HepG2 (cell line): Measurements from ENCODE around the gene SYNE1. TPM values are rescaled to one million over a fixed set of nuclear protein-coding genes. Genes with fewer than 3 reads are reported as not detected.

ENCODE experiments used
- ADNP ChIP-seq: sonication (generic); formaldehyde crosslinking; IDR thresholded peaks from 2 replicates; pipeline ENCODE4 v1.4.0; 2020; ENCODE audit warnings: missing genetic modification reagents
- HHEX ChIP-seq: IDR thresholded peaks from 2 replicates; pipeline ENCODE4 v1.6.1; 2016; ENCODE audit warnings: control low read depth
- KDM5B ChIP-seq: sonication (generic); formaldehyde crosslinking; IDR thresholded peaks from 2 replicates; pipeline ENCODE4 v1.4.0; 2020; ENCODE audit warnings: missing genetic modification reagents, mild to moderate bottlenecking, borderline replicate concordance
- MTA3 ChIP-seq: sonication (generic); formaldehyde crosslinking; IDR thresholded peaks from 2 replicates; pipeline ENCODE4 v1.4.0; 2020; ENCODE audit warnings: missing genetic modification reagents
- ONECUT2 ChIP-seq: sonication (generic); formaldehyde crosslinking; IDR thresholded peaks from 2 replicates; pipeline ENCODE4 v1.4.0; 2020; ENCODE audit warnings: missing genetic modification reagents
- RAD21 ChIP-seq: fragments of 450-650 bp; formaldehyde crosslinking; IDR thresholded peaks from 2 replicates; pipeline ENCODE4 v1.5.0; 2020; ENCODE audit warnings: mild to moderate bottlenecking
- RBM39 ChIP-seq: fragments of 200-400 bp; formaldehyde crosslinking; IDR thresholded peaks from one replicate; pipeline ENCODE4 v1.6.1; 2018; ENCODE audit warnings: antibody characterized with exemption, mild to moderate bottlenecking, low read depth, low read length; ENCODE audit not compliant: poor library complexity, severe bottlenecking
- SIN3A ChIP-seq: IDR thresholded peaks from 2 replicates; pipeline ENCODE4 v1.6.1; 2011; ENCODE audit warnings: low read depth, mild to moderate bottlenecking, control low read depth, low read length, borderline replicate concordance
- XRCC5 ChIP-seq: fragments of 200-400 bp; formaldehyde crosslinking; optimal IDR thresholded peaks from 2 replicates; pipeline ENCODE3; 2017; ENCODE audit warnings: mild to moderate bottlenecking, low read length
- ZMYM3 ChIP-seq: sonication (generic); formaldehyde crosslinking; IDR thresholded peaks from 2 replicates; pipeline ENCODE4 v1.5.1; 2020; ENCODE audit warnings: mild to moderate bottlenecking, missing genetic modification reagents
- ZNF136 ChIP-seq: sonication (generic); formaldehyde crosslinking; IDR thresholded peaks from 2 replicates; pipeline ENCODE4 v1.8.1; 2022; ENCODE audit warnings: low read depth, mild to moderate bottlenecking, moderate library complexity, missing genetic modification reagents
- ZNF333 ChIP-seq: sonication (generic); formaldehyde crosslinking; IDR thresholded peaks from 2 replicates; pipeline ENCODE4 v1.4.0; 2020; ENCODE audit warnings: mild to moderate bottlenecking, missing genetic modification reagents, borderline replicate concordance
- ZNF451 ChIP-seq: sonication (generic); formaldehyde crosslinking; IDR thresholded peaks from 2 replicates; pipeline ENCODE4 v1.5.0; 2020; ENCODE audit warnings: mild to moderate bottlenecking, missing genetic modification reagents
- ZNF564 ChIP-seq: sonication (generic); formaldehyde crosslinking; IDR thresholded peaks from 2 replicates; pipeline ENCODE4 v1.8.1; 2023; ENCODE audit warnings: mild to moderate bottlenecking, missing genetic modification reagents
- ZNF780A ChIP-seq: sonication (generic); formaldehyde crosslinking; IDR thresholded peaks from 2 replicates; pipeline ENCODE4 v1.8.0; 2022; ENCODE audit warnings: mild to moderate bottlenecking, missing genetic modification reagents, moderate library complexity
- polyA plus RNA-seq, 8 experiments: library from polyadenylated mRNA; depleted of rRNA in 3 of 8; stranded (reverse) in 7 of 8; unstranded in 1 of 8; fragments of >200 nt; fragmentation: Illumina TruSeq in 4 of 8; extraction: Trizol in 4 of 8; gene quantifications; 2 replicates each; pipeline versions ENCODE4 v1.2.1 to v1.2.3, GENCODE V29; 2011 to 2016; ENCODE audit warnings: low read depth in 4 of 8, missing spikeins in 1 of 8, mixed read lengths in 1 of 8; ENCODE audit not compliant: insufficient read depth in 1 of 8
- total RNA-seq, 5 experiments: library from RNA; depleted of rRNA; stranded (reverse); fragments of >200 nt; fragmentation: Illumina TruSeq; extraction: Trizol; gene quantifications; 2 replicates each; pipeline ENCODE4 v1.2.3, GENCODE V29; 2016; ENCODE audit warnings: low read depth in 1 of 5
- TF ChIP-seq, protein P1 (sequence below): sonication (generic); formaldehyde crosslinking; conservative IDR thresholded peaks from 2 replicates; pipeline ENCODE4 v1.4.0; 2020; ENCODE audit warnings: mild to moderate bottlenecking, missing genetic modification reagents, moderate library complexity
- TF ChIP-seq, protein P2 (sequence below): sonication (generic); formaldehyde crosslinking; IDR thresholded peaks from 2 replicates; pipeline ENCODE4 v1.5.0; 2020; ENCODE audit warnings: mild to moderate bottlenecking, low read depth, missing genetic modification reagents, borderline replicate concordance
- TF ChIP-seq, protein P3 (sequence below): sonication (generic); formaldehyde crosslinking; IDR thresholded peaks from 2 replicates; pipeline ENCODE4 v1.4.0; 2020; ENCODE audit warnings: missing genetic modification reagents
- TF ChIP-seq, protein P4 (sequence below): sonication (generic); formaldehyde crosslinking; IDR thresholded peaks from 2 replicates; pipeline ENCODE4 v1.5.0; 2020; ENCODE audit warnings: missing genetic modification reagents
- TF ChIP-seq, protein P5 (sequence below): sonication (generic); IDR thresholded peaks from 2 replicates; pipeline ENCODE4 v1.6.1; 2016; ENCODE audit warnings: low read depth, borderline replicate concordance

SYNE1 gene
- total and polyA plus RNA-seq, 2 of the 13 experiments (the other 11 are each of a cell fraction or from before 2014, with no cell fraction given), result 5.5 to 15.9 TPM

DNA sequence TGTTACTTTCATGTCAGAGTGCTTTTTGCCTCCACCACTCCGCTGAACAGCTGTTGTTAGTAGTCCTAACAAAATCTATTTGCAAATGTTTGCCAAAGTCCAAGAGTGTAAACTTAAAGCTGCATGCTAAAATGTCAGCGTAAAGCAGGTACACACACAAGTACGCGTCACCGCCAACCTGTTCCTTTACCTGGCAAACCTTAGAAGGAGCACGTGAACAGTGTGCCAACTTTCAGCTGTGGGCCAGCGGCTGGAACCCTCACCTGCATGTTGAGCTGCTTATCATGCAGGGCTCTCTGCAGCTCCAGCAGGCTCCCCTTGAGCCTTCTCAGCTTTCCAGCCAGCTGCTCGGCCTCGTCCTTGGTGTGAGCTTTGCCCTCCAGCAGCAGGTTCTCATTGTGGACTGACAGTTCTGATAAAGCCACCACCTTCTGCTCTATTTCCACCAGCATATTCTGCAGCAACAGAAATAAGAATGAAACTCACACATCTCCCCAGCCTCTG lies 359.3 kb downstream of the SYNE1 start (continued):
- TF ChIP-seq, protein P1, sequence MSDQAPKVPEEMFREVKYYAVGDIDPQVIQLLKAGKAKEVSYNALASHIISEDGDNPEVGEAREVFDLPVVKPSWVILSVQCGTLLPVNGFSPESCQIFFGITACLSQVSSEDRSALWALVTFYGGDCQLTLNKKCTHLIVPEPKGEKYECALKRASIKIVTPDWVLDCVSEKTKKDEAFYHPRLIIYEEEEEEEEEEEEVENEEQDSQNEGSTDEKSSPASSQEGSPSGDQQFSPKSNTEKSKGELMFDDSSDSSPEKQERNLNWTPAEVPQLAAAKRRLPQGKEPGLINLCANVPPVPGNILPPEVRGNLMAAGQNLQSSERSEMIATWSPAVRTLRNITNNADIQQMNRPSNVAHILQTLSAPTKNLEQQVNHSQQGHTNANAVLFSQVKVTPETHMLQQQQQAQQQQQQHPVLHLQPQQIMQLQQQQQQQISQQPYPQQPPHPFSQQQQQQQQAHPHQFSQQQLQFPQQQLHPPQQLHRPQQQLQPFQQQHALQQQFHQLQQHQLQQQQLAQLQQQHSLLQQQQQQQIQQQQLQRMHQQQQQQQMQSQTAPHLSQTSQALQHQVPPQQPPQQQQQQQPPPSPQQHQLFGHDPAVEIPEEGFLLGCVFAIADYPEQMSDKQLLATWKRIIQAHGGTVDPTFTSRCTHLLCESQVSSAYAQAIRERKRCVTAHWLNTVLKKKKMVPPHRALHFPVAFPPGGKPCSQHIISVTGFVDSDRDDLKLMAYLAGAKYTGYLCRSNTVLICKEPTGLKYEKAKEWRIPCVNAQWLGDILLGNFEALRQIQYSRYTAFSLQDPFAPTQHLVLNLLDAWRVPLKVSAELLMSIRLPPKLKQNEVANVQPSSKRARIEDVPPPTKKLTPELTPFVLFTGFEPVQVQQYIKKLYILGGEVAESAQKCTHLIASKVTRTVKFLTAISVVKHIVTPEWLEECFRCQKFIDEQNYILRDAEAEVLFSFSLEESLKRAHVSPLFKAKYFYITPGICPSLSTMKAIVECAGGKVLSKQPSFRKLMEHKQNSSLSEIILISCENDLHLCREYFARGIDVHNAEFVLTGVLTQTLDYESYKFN (CRISPR knock-in tag), result peak; percentile 92
- TF ChIP-seq KDM5B (CRISPR knock-in tag) (peak; percentile 61; the same call in 1 of the 2 replicates), ZNF136 (CRISPR knock-in tag) (no peak; the same call in 1 of the 2 replicates), ZNF451 (no peak), ZNF333 (CRISPR knock-in tag) (no peak), RBM39 (no peak), MTA3 (CRISPR knock-in tag) (no peak), XRCC5 (peak; percentile 70), ZNF564 (no peak), HHEX (0 out of 2 replicates have a peak, but pooled peaks have one; percentile 27), ZNF780A (CRISPR knock-in tag) (no peak), ONECUT2 (no peak), ADNP (CRISPR knock-in tag) (no peak), RAD21 (CRISPR knock-in tag) (peak; percentile 48; the same call in 1 of the 2 replicates), SIN3A (0 out of 2 replicates have a peak, but pooled peaks have one; percentile 48), ZMYM3 (peak; percentile 38; the same call in 1 of the 2 replicates)
- TF ChIP-seq, protein P2, sequence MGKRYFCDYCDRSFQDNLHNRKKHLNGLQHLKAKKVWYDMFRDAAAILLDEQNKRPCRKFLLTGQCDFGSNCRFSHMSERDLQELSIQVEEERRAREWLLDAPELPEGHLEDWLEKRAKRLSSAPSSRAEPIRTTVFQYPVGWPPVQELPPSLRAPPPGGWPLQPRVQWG (CRISPR knock-in tag), result no peak
- TF ChIP-seq, protein P3, sequence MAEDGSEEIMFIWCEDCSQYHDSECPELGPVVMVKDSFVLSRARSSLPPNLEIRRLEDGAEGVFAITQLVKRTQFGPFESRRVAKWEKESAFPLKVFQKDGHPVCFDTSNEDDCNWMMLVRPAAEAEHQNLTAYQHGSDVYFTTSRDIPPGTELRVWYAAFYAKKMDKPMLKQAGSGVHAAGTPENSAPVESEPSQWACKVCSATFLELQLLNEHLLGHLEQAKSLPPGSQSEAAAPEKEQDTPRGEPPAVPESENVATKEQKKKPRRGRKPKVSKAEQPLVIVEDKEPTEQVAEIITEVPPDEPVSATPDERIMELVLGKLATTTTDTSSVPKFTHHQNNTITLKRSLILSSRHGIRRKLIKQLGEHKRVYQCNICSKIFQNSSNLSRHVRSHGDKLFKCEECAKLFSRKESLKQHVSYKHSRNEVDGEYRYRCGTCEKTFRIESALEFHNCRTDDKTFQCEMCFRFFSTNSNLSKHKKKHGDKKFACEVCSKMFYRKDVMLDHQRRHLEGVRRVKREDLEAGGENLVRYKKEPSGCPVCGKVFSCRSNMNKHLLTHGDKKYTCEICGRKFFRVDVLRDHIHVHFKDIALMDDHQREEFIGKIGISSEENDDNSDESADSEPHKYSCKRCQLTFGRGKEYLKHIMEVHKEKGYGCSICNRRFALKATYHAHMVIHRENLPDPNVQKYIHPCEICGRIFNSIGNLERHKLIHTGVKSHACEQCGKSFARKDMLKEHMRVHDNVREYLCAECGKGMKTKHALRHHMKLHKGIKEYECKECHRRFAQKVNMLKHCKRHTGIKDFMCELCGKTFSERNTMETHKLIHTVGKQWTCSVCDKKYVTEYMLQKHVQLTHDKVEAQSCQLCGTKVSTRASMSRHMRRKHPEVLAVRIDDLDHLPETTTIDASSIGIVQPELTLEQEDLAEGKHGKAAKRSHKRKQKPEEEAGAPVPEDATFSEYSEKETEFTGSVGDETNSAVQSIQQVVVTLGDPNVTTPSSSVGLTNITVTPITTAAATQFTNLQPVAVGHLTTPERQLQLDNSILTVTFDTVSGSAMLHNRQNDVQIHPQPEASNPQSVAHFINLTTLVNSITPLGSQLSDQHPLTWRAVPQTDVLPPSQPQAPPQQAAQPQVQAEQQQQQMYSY, result no peak
- TF ChIP-seq, protein P4, sequence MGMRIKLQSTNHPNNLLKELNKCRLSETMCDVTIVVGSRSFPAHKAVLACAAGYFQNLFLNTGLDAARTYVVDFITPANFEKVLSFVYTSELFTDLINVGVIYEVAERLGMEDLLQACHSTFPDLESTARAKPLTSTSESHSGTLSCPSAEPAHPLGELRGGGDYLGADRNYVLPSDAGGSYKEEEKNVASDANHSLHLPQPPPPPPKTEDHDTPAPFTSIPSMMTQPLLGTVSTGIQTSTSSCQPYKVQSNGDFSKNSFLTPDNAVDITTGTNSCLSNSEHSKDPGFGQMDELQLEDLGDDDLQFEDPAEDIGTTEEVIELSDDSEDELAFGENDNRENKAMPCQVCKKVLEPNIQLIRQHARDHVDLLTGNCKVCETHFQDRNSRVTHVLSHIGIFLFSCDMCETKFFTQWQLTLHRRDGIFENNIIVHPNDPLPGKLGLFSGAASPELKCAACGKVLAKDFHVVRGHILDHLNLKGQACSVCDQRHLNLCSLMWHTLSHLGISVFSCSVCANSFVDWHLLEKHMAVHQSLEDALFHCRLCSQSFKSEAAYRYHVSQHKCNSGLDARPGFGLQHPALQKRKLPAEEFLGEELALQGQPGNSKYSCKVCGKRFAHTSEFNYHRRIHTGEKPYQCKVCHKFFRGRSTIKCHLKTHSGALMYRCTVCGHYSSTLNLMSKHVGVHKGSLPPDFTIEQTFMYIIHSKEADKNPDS (CRISPR knock-in tag), result peak; percentile 90
- TF ChIP-seq, protein P5, sequence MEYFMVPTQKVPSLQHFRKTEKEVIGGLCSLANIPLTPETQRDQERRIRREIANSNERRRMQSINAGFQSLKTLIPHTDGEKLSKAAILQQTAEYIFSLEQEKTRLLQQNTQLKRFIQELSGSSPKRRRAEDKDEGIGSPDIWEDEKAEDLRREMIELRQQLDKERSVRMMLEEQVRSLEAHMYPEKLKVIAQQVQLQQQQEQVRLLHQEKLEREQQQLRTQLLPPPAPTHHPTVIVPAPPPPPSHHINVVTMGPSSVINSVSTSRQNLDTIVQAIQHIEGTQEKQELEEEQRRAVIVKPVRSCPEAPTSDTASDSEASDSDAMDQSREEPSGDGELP, result peak; percentile 97
